Liver (tissue), 9 donors: ENCODE results near the gene GRIA1. TPM values are rescaled to one million over a fixed set of nuclear protein-coding genes. Genes with fewer than 3 reads are reported as not detected.

Source experiments
- DNase-seq: peaks from one replicate; pipeline ENCODE4 v3.0.0-alpha.2; 2017; ENCODE audit warnings: low spot score
- H3K27ac ChIP-seq, 2 donors: one replicate each; pipeline ENCODE4 v1.7.0; 2013; ENCODE audit warnings: inconsistent platforms in 2 of 2, low read length in 2 of 2, control low read depth in 1 of 2, low read depth in 1 of 2, mild to moderate bottlenecking in 1 of 2
- H3K27me3 ChIP-seq, 4 donors: one replicate each; pipeline versions ENCODE4 v1.6.1 to v1.7.0; 2013; ENCODE audit warnings: low read length in 3 of 4, inconsistent platforms in 1 of 4, mild to moderate bottlenecking in 1 of 4, moderate library complexity in 1 of 4; ENCODE audit not compliant: control insufficient read depth in 4 of 4, insufficient read depth in 4 of 4
- H3K36me3 ChIP-seq, 4 donors: one replicate each; pipeline versions ENCODE4 v1.6.1 to v1.7.0; 2013; ENCODE audit warnings: low read length in 3 of 4, mild to moderate bottlenecking in 3 of 4, low read depth in 1 of 4, moderate library complexity in 1 of 4; ENCODE audit not compliant: control insufficient read depth in 4 of 4, insufficient read depth in 3 of 4
- H3K4me1 ChIP-seq, 4 donors: one replicate each; pipeline versions ENCODE4 v1.6.1 to v1.7.0; 2013; ENCODE audit warnings: low read length in 3 of 4, mild to moderate bottlenecking in 3 of 4, moderate library complexity in 1 of 4; ENCODE audit not compliant: control insufficient read depth in 4 of 4, insufficient read depth in 4 of 4
- H3K4me3 ChIP-seq, 3 donors: one replicate each; pipeline versions ENCODE4 v1.6.1 to v1.7.0; 2013; ENCODE audit warnings: low read length in 3 of 3, control low read depth in 1 of 3, low read depth in 1 of 3, mild to moderate bottlenecking in 1 of 3
- H3K9ac ChIP-seq, 2 donors: one replicate each; pipeline ENCODE4 v1.7.0; 2013; ENCODE audit warnings: low read length in 2 of 2, mild to moderate bottlenecking in 2 of 2, moderate library complexity in 2 of 2, control low read depth in 1 of 2, low read depth in 1 of 2
- H3K9me3 ChIP-seq, 4 donors: one replicate each; pipeline versions ENCODE4 v1.6.1 to v1.7.0; 2013; ENCODE audit warnings: low read length in 3 of 4; ENCODE audit not compliant: control insufficient read depth in 4 of 4
- EGR1 ChIP-seq, 2 donors: IDR thresholded peaks; 2 replicates each; pipeline ENCODE4 v1.6.1; 2016 to 2018; ENCODE audit warnings: antibody characterized with exemption in 2 of 2, low read depth in 2 of 2
- FOXA1 ChIP-seq: IDR thresholded peaks from 2 replicates; pipeline ENCODE4 v1.6.1; 2016; ENCODE audit warnings: antibody characterized with exemption
- FOXA2 ChIP-seq: IDR thresholded peaks from 2 replicates; pipeline ENCODE4 v1.6.1; 2016; ENCODE audit warnings: antibody characterized with exemption
- HNF4A ChIP-seq, 2 donors: conservative IDR thresholded peaks; 2 replicates each; pipeline ENCODE4 v1.6.1; 2016; ENCODE audit warnings: antibody characterized with exemption in 2 of 2, mild to moderate bottlenecking in 2 of 2
- HNF4G ChIP-seq: IDR thresholded peaks from 2 replicates; pipeline ENCODE4 v1.6.1; 2016; ENCODE audit warnings: antibody characterized with exemption
- JUND ChIP-seq, 2 donors: IDR thresholded peaks; 2 replicates each; pipeline ENCODE4 v1.6.1; 2016; ENCODE audit warnings: antibody characterized with exemption in 2 of 2
- NR2F2 ChIP-seq: IDR thresholded peaks from 2 replicates; pipeline ENCODE4 v1.6.1; 2016; ENCODE audit warnings: antibody characterized with exemption
- RAD21 ChIP-seq, 2 donors: IDR thresholded peaks; 2 replicates each; pipeline ENCODE4 v1.6.1; 2016; ENCODE audit warnings: antibody characterized with exemption in 2 of 2, mild to moderate bottlenecking in 2 of 2
- RXRA ChIP-seq, 2 donors: IDR thresholded peaks; 2 replicates each; pipeline ENCODE4 v1.6.1; 2017 to 2018; ENCODE audit warnings: antibody characterized with exemption in 2 of 2, mild to moderate bottlenecking in 1 of 2
- SP1 ChIP-seq: IDR thresholded peaks from 2 replicates; pipeline ENCODE4 v1.6.1; 2018; ENCODE audit warnings: antibody characterized with exemption, mild to moderate bottlenecking
- TAF1 ChIP-seq: conservative IDR thresholded peaks from 2 replicates; pipeline ENCODE4 v1.6.1; 2016; ENCODE audit warnings: antibody characterized with exemption, mild to moderate bottlenecking
- YY1 ChIP-seq: IDR thresholded peaks from 2 replicates; pipeline ENCODE4 v1.6.1; 2016; ENCODE audit warnings: antibody characterized with exemption, mild to moderate bottlenecking
- WGBS: extraction: QIAGEN DNeasy Blood & Tissue Kit; methylation state at CpG from one replicate; pipeline ENCODE4 v1.1.7; 2013; 5-methylcytosine and 5-hydroxymethylcytosine counted together
- polyA plus RNA-seq, 2 donors: library from polyadenylated mRNA; stranded (reverse) in 1 of 2; unstranded in 1 of 2; fragments of 200-250 nt in 1 of 2; fragments of >200 nt in 1 of 2; fragmentation: Nextera tagmentation in 1 of 2; extraction: Ambion mirVana in 1 of 2; gene quantifications; one replicate each; pipeline versions ENCODE4 v1.2.1 to v1.2.3, GENCODE V29; 2013 to 2015
- total RNA-seq, 2 donors: library from RNA; depleted of rRNA; stranded (reverse); fragments of >200 nt; gene quantifications; one replicate each; pipeline ENCODE4 v1.2.3, GENCODE V29; 2014
- TF ChIP-seq, protein P1 (sequence below): IDR thresholded peaks from 2 replicates; pipeline ENCODE4 v1.6.1; 2016; ENCODE audit warnings: antibody characterized with exemption, mild to moderate bottlenecking
- TF ChIP-seq, protein P2 (sequence below): fragments of 150-350 bp; IDR thresholded peaks from 2 replicates; pipeline ENCODE4 v1.5.1; 2017; ENCODE audit warnings: improper control_type of control experiment, low read depth, low read length; ENCODE audit not compliant: missing input control
- TF ChIP-seq, protein P3 (sequence below): IDR thresholded peaks from 2 replicates; pipeline ENCODE4 v1.6.1; 2016; ENCODE audit warnings: antibody characterized with exemption
- TF ChIP-seq, protein P4 (sequence below): IDR thresholded peaks from 2 replicates; pipeline ENCODE4 v1.6.1; 2016; ENCODE audit warnings: antibody characterized with exemption
- TF ChIP-seq, protein P5 (sequence below): IDR thresholded peaks from 2 replicates; pipeline ENCODE4 v1.6.1; 2016; ENCODE audit warnings: antibody characterized with exemption
- donor health status: healthy.
- donor health status: healthy.
- donor health status: healthy.
- donor health status: healthy.
- donor health status: healthy.

Gene GRIA1
- total and polyA plus RNA-seq, 4 donors, result 0.08 TPM; not detected in 3

DNA sequence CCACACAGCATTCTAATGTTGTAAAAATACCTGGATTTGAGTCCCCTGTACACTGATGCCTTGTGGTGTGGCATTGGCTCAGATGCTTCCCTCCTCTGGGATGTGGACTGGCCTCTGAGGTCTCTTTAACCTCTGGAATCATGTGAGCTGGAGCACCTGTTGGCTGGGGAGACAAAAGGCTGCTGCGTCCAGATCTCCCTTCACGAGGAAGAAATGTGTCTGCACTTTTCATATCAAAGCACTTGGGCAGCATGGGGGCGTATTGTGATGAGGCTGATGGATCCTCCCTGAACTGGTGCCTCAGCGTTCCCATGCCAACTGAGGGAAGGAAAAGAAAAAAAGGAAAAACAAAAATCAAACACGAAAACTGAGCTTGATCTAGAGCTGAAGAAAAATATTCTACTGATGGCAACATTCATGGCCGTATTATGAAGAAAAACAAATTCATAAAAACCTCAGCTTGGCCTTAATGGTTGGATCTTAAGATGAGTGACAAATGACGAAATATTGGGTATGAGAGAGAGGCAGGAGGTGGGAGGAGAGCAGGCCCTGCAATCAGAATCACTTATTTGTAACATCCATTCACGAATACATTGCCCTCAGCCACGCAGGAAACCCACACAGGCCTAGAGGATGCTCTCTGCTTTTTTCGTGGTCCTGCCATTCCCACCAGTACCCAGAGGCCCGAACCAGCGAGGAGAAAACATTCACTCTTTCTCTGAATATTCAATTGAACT lies 26.2 kb downstream of the GRIA1 start:
- Histone ChIP-seq H3K36me3 (no peaks in the 10 kb centered on the region), H3K9ac (no peak overlapping the region), H3K4me3 (no peak overlapping the region), H3K9me3 (peaks cover 0 to 6% (median 3%) of the 10 kb centered on the region in 4 donors), H3K27me3 (no peaks in the 10 kb centered on the region), H3K4me1 (no peaks in the 10 kb centered on the region), H3K27ac (no peak overlapping the region)
- no peak for TF ChIP-seq HNF4A (conservative IDR thresholded peaks at IDR 0.05)
- no peak for TF ChIP-seq HNF4G
- TF ChIP-seq RAD21 (IDR thresholded peaks at IDR 0.05), result no peak
- TF ChIP-seq, protein P1, sequence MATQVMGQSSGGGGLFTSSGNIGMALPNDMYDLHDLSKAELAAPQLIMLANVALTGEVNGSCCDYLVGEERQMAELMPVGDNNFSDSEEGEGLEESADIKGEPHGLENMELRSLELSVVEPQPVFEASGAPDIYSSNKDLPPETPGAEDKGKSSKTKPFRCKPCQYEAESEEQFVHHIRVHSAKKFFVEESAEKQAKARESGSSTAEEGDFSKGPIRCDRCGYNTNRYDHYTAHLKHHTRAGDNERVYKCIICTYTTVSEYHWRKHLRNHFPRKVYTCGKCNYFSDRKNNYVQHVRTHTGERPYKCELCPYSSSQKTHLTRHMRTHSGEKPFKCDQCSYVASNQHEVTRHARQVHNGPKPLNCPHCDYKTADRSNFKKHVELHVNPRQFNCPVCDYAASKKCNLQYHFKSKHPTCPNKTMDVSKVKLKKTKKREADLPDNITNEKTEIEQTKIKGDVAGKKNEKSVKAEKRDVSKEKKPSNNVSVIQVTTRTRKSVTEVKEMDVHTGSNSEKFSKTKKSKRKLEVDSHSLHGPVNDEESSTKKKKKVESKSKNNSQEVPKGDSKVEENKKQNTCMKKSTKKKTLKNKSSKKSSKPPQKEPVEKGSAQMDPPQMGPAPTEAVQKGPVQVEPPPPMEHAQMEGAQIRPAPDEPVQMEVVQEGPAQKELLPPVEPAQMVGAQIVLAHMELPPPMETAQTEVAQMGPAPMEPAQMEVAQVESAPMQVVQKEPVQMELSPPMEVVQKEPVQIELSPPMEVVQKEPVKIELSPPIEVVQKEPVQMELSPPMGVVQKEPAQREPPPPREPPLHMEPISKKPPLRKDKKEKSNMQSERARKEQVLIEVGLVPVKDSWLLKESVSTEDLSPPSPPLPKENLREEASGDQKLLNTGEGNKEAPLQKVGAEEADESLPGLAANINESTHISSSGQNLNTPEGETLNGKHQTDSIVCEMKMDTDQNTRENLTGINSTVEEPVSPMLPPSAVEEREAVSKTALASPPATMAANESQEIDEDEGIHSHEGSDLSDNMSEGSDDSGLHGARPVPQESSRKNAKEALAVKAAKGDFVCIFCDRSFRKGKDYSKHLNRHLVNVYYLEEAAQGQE, result no peak
- TF ChIP-seq, protein P2, sequence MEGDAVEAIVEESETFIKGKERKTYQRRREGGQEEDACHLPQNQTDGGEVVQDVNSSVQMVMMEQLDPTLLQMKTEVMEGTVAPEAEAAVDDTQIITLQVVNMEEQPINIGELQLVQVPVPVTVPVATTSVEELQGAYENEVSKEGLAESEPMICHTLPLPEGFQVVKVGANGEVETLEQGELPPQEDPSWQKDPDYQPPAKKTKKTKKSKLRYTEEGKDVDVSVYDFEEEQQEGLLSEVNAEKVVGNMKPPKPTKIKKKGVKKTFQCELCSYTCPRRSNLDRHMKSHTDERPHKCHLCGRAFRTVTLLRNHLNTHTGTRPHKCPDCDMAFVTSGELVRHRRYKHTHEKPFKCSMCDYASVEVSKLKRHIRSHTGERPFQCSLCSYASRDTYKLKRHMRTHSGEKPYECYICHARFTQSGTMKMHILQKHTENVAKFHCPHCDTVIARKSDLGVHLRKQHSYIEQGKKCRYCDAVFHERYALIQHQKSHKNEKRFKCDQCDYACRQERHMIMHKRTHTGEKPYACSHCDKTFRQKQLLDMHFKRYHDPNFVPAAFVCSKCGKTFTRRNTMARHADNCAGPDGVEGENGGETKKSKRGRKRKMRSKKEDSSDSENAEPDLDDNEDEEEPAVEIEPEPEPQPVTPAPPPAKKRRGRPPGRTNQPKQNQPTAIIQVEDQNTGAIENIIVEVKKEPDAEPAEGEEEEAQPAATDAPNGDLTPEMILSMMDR, result no peak
- TF ChIP-seq NR2F2, result no peak
- TF ChIP-seq, protein P3, sequence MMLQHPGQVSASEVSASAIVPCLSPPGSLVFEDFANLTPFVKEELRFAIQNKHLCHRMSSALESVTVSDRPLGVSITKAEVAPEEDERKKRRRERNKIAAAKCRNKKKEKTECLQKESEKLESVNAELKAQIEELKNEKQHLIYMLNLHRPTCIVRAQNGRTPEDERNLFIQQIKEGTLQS, result no peak
- TF ChIP-seq, protein P4, sequence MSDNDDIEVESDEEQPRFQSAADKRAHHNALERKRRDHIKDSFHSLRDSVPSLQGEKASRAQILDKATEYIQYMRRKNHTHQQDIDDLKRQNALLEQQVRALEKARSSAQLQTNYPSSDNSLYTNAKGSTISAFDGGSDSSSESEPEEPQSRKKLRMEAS, result no peak
- no peak for TF ChIP-seq RXRA (IDR thresholded peaks at IDR 0.05)
- no peak for TF ChIP-seq SP1
- TF ChIP-seq, protein P5, sequence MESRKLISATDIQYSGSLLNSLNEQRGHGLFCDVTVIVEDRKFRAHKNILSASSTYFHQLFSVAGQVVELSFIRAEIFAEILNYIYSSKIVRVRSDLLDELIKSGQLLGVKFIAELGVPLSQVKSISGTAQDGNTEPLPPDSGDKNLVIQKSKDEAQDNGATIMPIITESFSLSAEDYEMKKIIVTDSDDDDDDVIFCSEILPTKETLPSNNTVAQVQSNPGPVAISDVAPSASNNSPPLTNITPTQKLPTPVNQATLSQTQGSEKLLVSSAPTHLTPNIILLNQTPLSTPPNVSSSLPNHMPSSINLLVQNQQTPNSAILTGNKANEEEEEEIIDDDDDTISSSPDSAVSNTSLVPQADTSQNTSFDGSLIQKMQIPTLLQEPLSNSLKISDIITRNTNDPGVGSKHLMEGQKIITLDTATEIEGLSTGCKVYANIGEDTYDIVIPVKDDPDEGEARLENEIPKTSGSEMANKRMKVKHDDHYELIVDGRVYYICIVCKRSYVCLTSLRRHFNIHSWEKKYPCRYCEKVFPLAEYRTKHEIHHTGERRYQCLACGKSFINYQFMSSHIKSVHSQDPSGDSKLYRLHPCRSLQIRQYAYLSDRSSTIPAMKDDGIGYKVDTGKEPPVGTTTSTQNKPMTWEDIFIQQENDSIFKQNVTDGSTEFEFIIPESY, result no peak
- TF ChIP-seq JUND (IDR thresholded peaks at IDR 0.05), result no peak
- TF ChIP-seq TAF1, result no peak
- no peak for TF ChIP-seq EGR1 (IDR thresholded peaks at IDR 0.05; ENCODE audit: low read depth in 2 of 2)
- no peak for DNase-seq
- WGBS, result 74% methylated on average over 12 of the region's 12 CpGs

DNA sequence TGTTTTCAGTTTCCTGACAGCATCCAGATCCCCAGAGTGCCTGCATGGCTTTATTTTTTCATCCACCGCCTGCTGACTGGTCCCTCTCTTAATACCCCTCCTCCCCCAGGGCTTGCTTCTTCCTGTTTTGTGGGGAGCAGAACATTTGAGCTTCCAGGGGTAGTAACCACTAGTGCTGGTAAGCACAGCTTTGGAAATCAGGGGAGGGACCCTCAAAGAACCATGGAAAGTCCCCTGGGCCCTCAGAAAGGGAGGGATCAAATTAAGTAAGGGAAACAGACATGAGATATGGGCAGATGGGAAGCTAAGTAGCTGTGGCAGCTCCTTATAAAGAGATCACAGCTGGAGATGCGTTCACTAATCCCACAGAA lies 26.8 kb downstream of the GRIA1 start:
- no peak overlapping the region for H3K27ac ChIP-seq
- no peak for DNase-seq
- peaks cover 0 to 6% (median 3%) of the 10 kb centered on the region in 4 donors for H3K9me3 ChIP-seq
- no peaks in the 10 kb centered on the region for H3K4me1 ChIP-seq
- no peak overlapping the region for H3K9ac ChIP-seq
- 87% methylated on average over 2 of the region's 2 CpGs for WGBS
- H3K36me3 ChIP-seq, result no peaks in the 10 kb centered on the region
- no peaks in the 10 kb centered on the region for H3K27me3 ChIP-seq
- H3K4me3 ChIP-seq, result no peak overlapping the region
- TF ChIP-seq FOXA1 (no peak), TAF1 (no peak), SP1 (no peak), FOXA2 (no peak), YY1 (no peak), NR2F2 (no peak)
- TF ChIP-seq, protein P4, result no peak
- TF ChIP-seq, protein P1, result no peak
- TF ChIP-seq, protein P2, result no peak
